Osteoblast (primary cell): ENCODE results near the gene GLUD2. TPM values are rescaled to one million over a fixed set of nuclear protein-coding genes. Genes with fewer than 3 reads are reported as not detected.
A peak's percentile ranks its signal among the peaks of the same experiment; 100 is the strongest.
"Not testable (repeated sequence)": the region's sequence is repeated elsewhere in the genome, so short reads cannot be mapped to it uniquely, and the experiment has no call there.

ENCODE experiments used
- DNase-seq: peaks from one replicate; pipeline ENCODE4 v3.0.0; 2011; ENCODE audit warnings: low spot score, mixed read lengths; ENCODE audit not compliant: insufficient read length; ENCODE audit errors: missing footprints
- H2AFZ ChIP-seq: 2 replicates; pipeline ENCODE4 v1.6.0; 2011; ENCODE audit warnings: mild to moderate bottlenecking, low read length
- H3K27ac ChIP-seq: 2 replicates; pipeline ENCODE4 v1.5.1; 2011; ENCODE audit warnings: mild to moderate bottlenecking, low read depth, low read length, moderate library complexity
- H3K27me3 ChIP-seq: 2 replicates; pipeline ENCODE4 v1.6.0; 2012; ENCODE audit warnings: mild to moderate bottlenecking, control low read depth, inconsistent platforms, low read length, moderate library complexity; ENCODE audit not compliant: insufficient read depth
- H3K36me3 ChIP-seq: 2 replicates; pipeline ENCODE4 v1.5.1; 2011; ENCODE audit warnings: mild to moderate bottlenecking, low read length, control low read depth, moderate library complexity; ENCODE audit not compliant: insufficient read depth
- H3K4me1 ChIP-seq: 2 replicates; pipeline ENCODE4 v1.5.1; 2011; ENCODE audit warnings: mild to moderate bottlenecking, low read length, control low read depth, moderate library complexity; ENCODE audit not compliant: insufficient read depth
- H3K4me2 ChIP-seq: 2 replicates; pipeline ENCODE4 v1.6.0; 2011; ENCODE audit warnings: mild to moderate bottlenecking, low read length; ENCODE audit not compliant: insufficient read depth
- H3K4me3 ChIP-seq: fragments of 200-600 bp; sonication (generic); 3 replicates; pipeline ENCODE4 v1.5.1; 2012; ENCODE audit warnings: mild to moderate bottlenecking, low read length, inconsistent platforms; ENCODE audit not compliant: insufficient read depth
- H3K79me2 ChIP-seq: 2 replicates; pipeline ENCODE4 v1.6.0; 2012; ENCODE audit warnings: mild to moderate bottlenecking, low read length, control low read depth, inconsistent platforms; ENCODE audit not compliant: insufficient read depth
- H3K9me3 ChIP-seq: 2 replicates; pipeline ENCODE4 v1.5.1; 2011; ENCODE audit warnings: low read depth, low read length, control low read depth
- H4K20me1 ChIP-seq: 2 replicates; pipeline ENCODE4 v1.6.0; 2012; ENCODE audit warnings: mild to moderate bottlenecking, low read length, control low read depth; ENCODE audit not compliant: insufficient read depth
- total RNA-seq: library from RNA; depleted of rRNA; stranded (reverse); fragments of >200 nt; gene quantifications from 2 replicates; pipeline ENCODE4 v1.2.3, GENCODE V29; 2012
- TF ChIP-seq, protein P1 (sequence below): IDR thresholded peaks from 2 replicates; pipeline ENCODE4 v1.5.1; 2011; ENCODE audit warnings: mild to moderate bottlenecking, low read depth, low read length, moderate library complexity; ENCODE audit errors: extremely low read depth

GLUD2 gene
- 1.2 and 1.8 TPM in 2 replicates for total RNA-seq

DNA sequence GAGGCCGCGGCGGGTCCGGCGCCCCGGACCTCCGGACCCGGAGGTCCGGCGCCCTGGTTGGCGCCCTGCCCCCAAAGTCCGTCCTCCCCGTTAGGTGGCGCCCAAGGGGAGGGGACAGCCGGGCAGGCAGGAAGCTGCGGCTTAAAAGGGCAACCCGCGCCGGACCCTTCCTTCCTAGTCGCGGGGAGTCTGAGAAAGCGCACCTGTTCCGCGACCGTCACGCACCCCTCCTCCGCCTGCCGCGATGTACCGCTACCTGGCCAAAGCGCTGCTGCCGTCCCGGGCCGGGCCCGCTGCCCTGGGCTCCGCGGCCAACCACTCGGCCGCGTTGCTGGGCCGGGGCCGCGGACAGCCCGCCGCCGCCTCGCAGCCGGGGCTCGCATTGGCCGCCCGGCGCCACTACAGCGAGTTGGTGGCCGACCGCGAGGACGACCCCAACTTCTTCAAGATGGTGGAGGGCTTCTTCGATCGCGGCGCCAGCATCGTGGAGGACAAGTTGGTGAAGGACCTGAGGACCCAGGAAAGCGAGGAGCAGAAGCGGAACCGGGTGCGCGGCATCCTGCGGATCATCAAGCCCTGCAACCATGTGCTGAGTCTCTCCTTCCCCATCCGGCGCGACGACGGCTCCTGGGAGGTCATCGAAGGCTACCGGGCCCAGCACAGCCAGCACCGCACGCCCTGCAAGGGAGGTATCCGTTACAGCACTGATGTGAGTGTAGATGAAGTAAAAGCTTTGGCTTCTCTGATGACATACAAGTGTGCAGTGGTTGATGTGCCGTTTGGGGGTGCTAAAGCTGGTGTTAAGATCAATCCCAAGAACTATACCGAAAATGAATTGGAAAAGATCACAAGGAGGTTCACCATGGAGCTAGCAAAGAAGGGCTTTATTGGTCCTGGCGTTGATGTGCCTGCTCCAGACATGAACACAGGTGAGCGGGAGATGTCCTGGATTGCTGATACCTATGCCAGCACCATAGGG lies at the start of gene GLUD2:
Gene GLUD2 (plus strand): TSS at position 170 of the 979 bp plus-strand sequence. CDS start 75 bp downstream, at position 245.
- not testable (repeated sequence) for H3K4me1 ChIP-seq, H3K9me3 ChIP-seq, H3K79me2 ChIP-seq, H3K27me3 ChIP-seq, H3K27ac ChIP-seq, H3K36me3 ChIP-seq, H2AFZ ChIP-seq, H4K20me1 ChIP-seq, H3K4me2 ChIP-seq
- peak within 1 kb of the TSS; percentile 53 for H3K4me3 ChIP-seq
- DNase-seq: peak; percentile 81

DNA sequence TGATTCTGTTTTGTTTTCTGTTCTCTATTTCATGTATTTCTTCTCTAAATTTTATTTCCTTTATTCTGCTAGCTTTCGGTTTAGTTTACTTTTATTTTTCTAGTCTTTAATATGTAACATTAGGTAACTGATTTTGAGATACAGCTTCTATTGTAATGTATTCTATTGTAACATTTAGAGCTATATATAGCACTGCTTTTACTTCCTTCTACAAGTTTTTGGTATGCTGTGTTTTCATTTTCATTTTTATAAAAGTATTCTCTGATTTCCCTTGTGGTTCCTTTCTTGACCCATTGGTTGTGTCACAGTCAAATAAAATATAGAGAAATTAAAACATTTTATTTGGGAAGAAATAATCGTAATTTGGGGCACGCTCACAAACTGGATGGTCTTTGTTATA lies 48.0 kb upstream of the GLUD2 start:
- H3K4me1 ChIP-seq: no peaks in the 10 kb centered on the region
- no peaks in the 10 kb centered on the region for H3K27me3 ChIP-seq
- DNase-seq: no peak
- no peak overlapping the region for H3K4me2 ChIP-seq
- H3K79me2 ChIP-seq: no peaks in the 10 kb centered on the region
- no peaks in the 10 kb centered on the region for H3K36me3 ChIP-seq
- TF ChIP-seq, protein P1, sequence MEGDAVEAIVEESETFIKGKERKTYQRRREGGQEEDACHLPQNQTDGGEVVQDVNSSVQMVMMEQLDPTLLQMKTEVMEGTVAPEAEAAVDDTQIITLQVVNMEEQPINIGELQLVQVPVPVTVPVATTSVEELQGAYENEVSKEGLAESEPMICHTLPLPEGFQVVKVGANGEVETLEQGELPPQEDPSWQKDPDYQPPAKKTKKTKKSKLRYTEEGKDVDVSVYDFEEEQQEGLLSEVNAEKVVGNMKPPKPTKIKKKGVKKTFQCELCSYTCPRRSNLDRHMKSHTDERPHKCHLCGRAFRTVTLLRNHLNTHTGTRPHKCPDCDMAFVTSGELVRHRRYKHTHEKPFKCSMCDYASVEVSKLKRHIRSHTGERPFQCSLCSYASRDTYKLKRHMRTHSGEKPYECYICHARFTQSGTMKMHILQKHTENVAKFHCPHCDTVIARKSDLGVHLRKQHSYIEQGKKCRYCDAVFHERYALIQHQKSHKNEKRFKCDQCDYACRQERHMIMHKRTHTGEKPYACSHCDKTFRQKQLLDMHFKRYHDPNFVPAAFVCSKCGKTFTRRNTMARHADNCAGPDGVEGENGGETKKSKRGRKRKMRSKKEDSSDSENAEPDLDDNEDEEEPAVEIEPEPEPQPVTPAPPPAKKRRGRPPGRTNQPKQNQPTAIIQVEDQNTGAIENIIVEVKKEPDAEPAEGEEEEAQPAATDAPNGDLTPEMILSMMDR: no peak
- no peak overlapping the region for H3K4me3 ChIP-seq
- H2AFZ ChIP-seq: no peak overlapping the region
- no peak overlapping the region for H3K27ac ChIP-seq
- no peaks in the 10 kb centered on the region for H3K9me3 ChIP-seq
- H4K20me1 ChIP-seq: no peaks in the 10 kb centered on the region

DNA sequence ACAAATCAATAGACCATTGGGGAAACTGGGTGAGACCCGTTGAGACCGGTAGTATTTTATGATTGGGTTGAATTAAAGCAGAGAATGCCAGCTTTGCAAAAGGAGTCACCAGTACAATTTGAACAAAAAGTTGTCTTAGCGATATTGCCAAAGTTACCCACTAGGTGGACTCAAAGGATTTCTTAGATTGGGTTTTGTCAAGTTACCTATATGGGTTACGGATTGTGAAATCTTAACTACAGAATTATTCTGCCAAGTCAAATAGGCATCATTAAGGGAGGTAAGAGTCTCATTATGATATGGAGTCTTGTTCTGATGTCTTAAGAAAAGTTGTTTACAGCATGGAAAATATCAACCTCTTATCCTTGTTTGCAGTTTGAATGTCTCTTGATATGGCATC lies 46.8 kb upstream of the GLUD2 start:
- no peak for DNase-seq
- no peak overlapping the region for H3K4me2 ChIP-seq
- H3K4me1 ChIP-seq: no peaks in the 10 kb centered on the region
- no peaks in the 10 kb centered on the region for H3K27me3 ChIP-seq
- H3K9me3 ChIP-seq: no peaks in the 10 kb centered on the region
- no peak overlapping the region for H3K27ac ChIP-seq
- H2AFZ ChIP-seq: no peak overlapping the region
- TF ChIP-seq, protein P1: peak; percentile 13
- H4K20me1 ChIP-seq: no peaks in the 10 kb centered on the region
- H3K79me2 ChIP-seq: no peaks in the 10 kb centered on the region
- no peak overlapping the region for H3K4me3 ChIP-seq
- no peaks in the 10 kb centered on the region for H3K36me3 ChIP-seq

DNA sequence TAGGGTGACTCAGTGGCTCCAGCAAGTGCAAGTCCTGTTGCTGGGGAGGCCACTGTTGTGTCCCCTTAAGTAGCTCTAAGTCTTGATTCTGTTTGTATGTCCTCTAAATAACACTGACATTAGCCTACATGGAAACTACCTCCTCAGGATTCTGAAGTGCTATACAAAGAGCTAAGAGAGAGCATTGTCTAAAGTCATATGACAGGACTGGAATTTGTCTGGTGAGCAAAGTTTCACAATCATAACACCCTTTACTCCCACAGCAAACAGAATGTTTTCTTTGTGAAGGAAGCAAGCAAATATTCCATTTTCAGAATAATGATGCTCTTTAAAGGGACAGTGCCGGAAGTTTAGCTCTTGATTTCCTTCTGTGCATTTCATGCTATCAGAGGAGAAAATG lies 38.5 kb upstream of the GLUD2 start:
- DNase-seq: no peak
- TF ChIP-seq, protein P1: no peak
- H3K79me2 ChIP-seq: no peaks in the 10 kb centered on the region
- H3K4me2 ChIP-seq: no peak overlapping the region
- H3K4me1 ChIP-seq: no peaks in the 10 kb centered on the region
- H3K4me3 ChIP-seq: no peak overlapping the region
- no peaks in the 10 kb centered on the region for H3K36me3 ChIP-seq
- H4K20me1 ChIP-seq: no peaks in the 10 kb centered on the region
- no peaks in the 10 kb centered on the region for H3K9me3 ChIP-seq
- no peak overlapping the region for H2AFZ ChIP-seq
- H3K27ac ChIP-seq: no peak overlapping the region
- H3K27me3 ChIP-seq: no peaks in the 10 kb centered on the region
